ENCODE data around the gene CENPP.

- no peak for TF ChIP-seq CTCF (IDR thresholded peaks at IDR 0.05; ENCODE audit: low read length)
- no peak for TF ChIP-seq EZH2 (optimal IDR thresholded peaks at IDR 0.05; ENCODE audit: low read depth, low read length)
These were observed 330.8 kb downstream of the CENPP start for GRCh38 chr9:92656537-92656925.

All from MM.1S (cell line).